HG03175 (cell line): Measurements from ENCODE around the gene ADD1.
"Not testable (repeated sequence)": the region's sequence is repeated elsewhere in the genome, so short reads cannot be mapped to it uniquely, and the experiment has no call there.

ENCODE experiments used
- ATAC-seq: cut with Tn5 transposase; IDR thresholded peaks from one replicate; pipeline ENCODE4 v1.9.1; 2021; ENCODE audit warnings: mild to moderate bottlenecking, moderate library complexity; ENCODE audit not compliant: unreplicated experiment

ADD1 gene

DNA sequence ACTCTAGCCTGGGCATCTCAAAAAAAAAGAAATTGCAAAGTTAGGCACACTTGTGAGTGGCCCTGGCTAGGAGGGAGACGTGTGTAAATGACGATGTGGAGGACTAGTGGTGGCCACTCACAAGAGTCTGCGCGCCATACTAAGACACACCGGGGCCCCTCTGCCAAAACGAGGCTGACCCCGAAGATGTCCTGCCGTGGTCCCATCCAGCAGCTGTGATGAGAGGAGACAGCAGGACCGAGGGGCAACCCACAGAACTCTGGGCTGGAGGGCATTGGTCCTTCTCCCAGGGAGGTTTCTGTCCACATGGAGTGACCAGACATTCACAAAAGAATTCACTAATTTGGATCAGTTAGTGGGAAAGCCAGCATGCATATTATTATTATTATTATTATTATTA is 72.1 kb downstream of the ADD1 start:
- ATAC-seq: no peak

DNA sequence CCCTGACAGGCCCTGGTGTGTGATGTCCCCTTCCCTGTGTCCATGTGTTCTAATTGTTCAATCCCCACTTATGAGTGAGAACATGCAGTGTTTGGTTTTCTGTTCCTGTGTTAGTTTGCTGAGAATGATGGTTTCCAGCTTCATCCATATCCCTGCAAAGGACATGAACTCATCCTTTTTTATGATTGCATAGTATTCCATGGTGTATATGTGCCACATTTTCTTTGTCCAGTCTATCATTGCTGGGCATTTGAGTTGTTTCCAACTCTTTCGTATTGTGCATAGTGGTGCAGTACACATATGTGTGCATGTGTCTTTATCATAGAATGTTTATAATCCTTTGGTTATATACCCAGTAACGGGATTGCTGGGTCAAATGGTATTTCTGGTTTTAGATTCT is 73.1 kb downstream of the ADD1 start:
- not testable (repeated sequence) for ATAC-seq

DNA sequence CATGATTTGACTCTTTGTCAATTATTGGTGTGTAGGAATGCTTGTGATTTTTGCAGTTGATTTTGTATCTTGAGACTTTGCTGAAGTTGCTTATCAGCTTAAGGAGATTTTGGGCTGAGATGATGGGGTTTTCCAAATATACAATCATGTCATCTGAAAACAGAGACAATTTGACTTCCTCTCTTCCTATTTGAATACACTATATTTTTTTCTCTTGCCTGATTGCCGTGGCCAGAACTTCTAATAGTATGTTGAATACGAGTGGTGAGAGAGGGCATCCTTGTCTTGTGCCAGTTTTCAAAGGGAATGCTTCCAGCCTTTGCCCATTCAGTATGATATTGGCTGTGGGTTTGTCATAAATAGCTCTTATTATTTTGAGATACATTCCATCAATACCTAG is 74.7 kb downstream of the ADD1 start:
- ATAC-seq: not testable (repeated sequence)

DNA sequence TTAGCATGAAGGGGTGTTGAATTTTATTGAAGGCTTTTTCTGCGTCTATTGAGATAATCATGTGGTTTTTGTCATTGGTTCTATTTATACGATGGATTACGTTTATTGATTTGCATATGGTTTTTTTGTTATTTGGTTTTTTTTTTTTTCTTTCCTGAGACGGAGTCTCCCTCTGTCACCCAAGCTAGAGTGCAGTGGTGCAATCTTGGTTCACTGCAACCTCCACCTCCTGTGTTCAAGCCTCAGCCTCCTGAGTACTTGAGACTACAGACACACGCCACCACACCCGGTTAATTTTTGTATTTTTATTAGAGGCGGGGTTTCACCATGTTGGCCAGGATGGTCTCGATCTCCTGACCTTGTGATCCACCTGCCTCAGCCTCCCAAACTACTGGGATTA is 75.1 kb downstream of the ADD1 start:
- not testable (repeated sequence) for ATAC-seq

DNA sequence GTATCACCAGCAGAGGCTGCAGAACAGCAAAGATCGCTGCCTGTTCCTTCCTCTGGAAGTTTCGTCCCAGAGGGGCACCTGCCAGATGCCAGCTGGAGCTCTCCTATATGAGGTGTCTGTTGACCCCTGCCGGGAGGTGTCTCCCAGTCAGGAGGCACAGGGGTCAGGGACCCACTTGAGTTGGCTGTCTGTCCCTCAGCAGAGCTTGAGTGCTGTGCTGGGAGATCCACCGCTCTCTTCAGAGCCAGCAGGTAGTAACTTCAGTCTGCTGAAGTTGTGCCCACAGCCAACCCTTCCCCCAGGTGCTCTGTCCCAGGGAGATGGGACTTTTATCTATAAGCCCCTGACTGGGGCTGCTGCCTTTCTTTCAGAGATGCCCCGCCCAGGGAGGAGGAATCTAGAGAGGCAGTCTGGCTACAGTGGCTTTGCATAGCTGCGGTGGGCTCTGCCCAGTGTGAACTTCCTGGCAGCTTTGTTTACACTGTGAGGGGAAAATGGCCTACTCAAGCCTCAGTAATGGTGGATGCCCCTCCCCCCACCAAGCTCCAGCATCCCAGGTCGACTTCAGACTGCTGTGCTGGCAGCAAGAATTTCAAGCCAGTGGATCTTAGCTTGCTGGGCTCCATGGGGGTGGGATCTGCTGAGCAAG is 78.9 kb downstream of the ADD1 start:
- not testable (repeated sequence) for ATAC-seq

DNA sequence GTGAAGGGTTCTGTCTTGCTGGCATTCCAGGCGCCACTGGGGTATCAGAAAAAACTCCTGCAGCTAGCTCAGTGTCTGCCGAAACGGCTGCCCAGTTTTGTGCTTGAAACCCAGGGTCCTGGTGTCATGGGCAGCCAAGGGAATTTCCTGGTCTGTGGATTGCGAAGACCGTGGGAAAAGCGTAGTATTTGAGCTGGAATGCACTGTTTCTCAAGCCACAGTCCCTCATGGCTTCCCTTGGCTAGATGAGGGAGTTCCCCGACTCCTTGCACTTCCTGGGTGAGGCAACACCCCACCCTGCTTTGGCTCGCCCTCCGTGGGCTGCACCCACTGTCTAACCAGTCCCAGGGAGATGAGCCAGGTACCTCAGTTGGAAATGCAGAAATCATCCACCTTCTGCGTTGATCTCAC is 79.5 kb downstream of the ADD1 start:
- ATAC-seq: no peak

DNA sequence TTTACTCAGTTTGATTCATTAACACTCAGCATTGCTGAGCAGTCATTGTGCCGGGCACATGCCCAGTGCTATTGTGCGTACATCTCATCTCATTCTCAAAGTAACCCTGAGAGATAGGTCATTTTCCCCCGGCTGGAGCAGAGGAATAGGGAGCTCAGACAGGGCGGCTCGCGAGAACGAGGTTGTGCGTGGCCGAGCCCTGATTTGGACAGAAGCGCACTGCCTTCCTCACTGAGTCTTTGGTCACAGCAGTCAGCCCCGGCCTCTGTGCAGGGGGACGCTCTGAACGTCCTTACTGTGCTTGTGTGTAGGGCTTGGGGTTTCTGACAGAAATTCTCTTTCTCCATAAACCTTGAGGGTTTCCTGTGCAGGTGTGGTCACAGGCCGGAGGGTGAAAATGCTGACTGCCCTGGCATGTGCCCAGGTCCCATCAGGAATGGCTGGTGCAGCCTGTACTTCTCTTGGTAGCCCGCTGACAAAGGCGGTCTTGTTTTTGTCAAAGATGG is 80.1 kb downstream of the ADD1 start:
- no peak for ATAC-seq

DNA sequence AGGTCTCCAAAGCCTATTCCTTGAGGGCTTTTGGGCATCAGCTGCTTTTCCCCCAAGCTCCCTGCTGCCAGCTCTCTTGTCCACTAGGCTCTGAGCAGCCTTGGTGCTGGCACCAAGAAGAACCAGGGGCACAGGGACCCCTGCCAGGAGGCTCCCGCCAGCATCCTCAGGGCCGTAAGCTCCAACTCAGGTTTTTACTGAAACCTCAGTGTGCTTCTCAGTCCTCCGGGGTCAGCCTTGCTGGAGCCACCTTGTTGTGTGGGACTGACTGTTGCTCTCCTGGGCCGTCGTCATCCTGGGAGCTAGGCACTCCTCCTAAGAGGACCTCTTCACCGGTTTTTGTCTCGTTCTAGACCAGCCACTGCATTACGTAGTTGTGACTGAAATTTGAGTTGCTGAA is 80.6 kb downstream of the ADD1 start:
- no peak for ATAC-seq

DNA sequence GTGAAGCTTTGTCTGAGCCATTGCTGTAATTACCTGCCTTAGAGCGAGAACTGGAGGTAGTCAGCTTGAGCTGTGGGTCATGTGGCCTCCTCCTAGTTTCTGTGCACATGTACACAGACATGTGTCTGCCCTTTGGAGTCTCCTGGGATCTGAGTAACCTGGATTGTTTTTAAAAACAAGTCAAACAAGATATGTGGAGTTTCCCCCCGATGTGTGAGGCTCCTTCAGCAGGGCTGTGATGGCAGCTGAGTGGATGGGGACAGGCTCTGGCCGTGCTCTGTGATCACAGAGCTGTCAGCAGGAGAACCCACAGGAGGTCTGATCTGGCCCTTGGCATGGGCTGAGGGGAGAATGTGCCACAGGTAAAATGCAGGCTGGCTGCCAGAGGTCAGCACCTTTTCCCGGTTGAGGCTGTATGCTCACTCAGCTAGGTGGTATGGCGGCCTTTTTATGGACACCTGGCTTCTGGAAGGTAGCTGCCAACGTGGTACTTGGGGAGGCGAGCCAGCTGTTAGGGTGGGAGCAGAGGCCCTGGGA is 81.2 kb downstream of the ADD1 start:
- no peak for ATAC-seq

DNA sequence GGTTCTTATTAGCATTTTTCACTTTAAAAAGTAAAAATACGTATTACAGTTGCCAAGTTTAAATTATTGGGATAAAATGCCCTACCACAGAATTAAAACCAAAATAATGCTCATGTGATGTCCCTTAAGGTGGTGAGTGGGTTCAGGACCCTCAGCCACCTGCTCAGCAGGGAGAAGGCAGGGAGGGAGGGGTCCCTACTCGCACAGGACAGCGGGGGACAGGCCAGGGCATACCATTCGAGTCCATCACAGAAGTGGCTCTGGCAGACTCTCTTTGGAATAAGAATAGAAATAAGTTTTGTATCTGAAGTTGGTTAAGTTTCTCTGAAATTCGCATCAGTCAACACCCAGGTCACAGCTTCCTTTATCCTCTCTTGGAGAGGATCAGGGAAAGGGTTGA is 81.9 kb downstream of the ADD1 start:
- ATAC-seq: no peak

DNA sequence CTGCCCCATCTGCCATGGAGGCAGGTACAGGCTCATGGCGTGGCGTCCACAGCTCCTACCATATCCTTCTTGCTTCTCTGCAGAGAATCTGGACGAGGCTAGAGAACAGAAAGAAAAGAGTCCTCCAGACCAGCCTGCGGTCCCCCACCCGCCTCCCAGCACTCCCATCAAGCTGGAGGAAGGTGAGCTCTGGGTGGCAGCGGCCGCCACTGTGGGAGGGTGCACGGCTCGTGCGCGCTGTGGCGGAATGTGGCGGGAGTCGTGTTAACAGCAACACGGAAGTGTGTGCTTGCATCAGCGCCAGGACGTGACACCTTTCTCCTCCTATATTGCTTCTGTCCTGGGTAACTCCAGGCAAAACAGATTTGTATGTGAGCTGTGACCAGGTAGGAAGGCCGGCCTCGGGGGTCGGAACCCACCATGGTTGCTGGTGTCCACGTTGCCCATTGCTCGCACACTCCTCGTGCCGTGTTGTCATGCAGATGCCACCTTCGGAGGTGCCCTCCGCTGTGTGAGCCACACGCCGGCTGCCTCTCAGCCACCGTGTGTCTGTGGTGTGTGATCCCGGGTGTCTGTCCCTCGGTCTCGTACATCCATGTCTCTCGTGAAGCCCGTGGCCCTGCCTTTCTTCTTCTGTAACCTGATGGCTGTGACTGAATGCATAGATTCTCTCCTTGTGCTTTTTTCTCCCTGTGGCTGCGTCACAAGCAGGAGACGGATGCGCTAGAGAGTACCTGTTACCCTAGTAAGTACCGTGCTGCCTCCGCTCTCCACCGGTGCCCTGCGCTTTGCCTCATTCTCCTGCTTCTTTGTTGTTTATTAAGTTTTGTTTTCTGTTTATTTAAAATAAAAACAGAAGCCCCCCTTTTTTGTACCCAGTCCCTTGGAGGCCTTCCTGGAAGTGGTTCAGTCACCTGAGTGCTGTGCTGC is 82.6 kb downstream of the ADD1 start:
- ATAC-seq: no peak

DNA sequence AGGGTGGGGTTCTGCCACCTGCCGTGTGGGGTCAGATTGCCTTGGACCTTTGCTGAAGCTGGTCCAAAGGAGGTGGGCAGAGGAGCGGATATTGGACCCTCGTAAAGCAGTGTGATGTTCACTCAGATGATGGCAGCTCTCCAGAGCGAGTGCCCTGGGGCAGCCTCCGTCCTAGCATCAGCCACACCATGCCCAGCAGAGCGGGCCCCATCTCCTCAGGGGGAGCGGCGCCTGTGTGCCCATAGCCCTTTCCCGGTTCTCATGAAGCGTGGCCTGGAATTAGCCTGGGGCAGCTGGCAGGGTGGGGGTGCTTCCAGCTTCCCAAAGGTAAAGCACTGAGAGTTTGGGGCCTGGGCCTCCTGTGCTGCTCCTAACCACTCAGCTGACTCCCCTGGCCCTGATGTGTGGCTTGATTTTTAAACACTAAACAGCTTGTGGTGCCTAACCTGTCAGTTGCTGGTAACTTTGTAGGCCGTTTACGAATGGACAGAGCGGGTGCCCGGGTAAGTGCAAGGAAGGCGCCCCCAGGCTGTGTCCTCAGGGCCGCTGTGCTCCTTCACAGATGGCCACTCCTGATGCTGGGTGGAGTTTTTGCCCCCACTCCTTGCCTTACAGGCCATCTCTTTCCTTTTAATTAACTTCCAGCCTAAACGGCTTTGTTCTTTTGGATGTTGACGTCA is 83.5 kb downstream of the ADD1 start:
- ATAC-seq: no peak

DNA sequence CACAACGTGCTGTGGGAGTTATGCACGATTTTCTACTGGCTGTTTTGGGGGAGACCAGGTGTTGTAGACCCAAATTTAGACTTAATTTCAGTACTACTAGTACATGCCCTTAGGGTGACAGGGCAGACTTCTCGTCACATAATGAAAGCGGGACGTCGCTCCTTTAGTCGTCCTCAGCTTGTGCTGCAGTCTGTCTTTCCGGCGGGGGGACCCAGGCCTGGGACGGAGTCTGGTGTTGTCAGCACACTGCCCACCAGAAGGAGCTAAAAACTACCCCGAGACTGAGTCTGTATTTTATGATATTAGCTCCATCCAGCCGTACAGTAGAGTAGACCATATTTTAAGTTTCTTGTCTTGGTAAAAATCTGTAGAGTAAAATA is 84.0 kb downstream of the ADD1 start:
- no peak for ATAC-seq

DNA sequence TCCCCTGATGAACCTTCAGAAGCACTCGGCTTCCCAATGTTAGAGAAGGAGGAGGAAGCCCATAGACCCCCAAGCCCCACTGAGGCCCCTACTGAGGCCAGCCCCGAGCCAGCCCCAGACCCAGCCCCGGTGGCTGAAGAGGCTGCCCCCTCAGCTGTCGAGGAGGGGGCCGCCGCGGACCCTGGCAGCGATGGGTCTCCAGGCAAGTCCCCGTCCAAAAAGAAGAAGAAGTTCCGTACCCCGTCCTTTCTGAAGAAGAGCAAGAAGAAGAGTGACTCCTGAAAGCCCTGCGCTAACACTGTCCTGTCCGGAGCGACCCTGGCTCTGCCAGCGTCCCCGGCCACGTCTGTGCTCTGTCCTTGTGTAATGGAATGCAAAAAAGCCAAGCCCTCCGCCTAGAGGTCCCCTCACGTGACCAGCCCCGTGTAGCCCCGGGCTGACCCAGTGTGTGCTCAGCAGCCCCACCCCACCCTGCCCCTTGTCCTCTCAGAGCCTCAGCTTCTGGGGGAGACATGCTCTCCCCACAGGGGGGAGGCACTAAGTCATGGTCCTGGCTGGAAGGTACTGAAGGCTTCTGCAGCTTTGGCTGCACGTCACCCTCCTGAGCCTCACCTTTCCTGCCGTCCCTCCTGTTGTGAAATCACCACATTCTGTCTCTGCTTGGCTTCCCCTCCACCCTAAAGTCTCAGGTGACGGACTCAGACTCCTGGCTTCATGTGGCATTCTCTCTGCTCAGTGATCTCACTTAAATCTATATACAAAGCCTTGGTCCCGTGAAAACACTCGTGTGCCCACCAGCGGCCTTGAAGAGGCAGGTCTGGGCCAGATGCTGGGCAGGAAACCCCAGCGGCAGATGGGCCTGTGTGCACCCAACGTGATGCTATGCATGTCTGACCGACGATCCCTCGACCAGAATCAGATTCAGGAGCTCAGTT is 84.9 kb downstream of the ADD1 start:
- no peak for ATAC-seq

DNA sequence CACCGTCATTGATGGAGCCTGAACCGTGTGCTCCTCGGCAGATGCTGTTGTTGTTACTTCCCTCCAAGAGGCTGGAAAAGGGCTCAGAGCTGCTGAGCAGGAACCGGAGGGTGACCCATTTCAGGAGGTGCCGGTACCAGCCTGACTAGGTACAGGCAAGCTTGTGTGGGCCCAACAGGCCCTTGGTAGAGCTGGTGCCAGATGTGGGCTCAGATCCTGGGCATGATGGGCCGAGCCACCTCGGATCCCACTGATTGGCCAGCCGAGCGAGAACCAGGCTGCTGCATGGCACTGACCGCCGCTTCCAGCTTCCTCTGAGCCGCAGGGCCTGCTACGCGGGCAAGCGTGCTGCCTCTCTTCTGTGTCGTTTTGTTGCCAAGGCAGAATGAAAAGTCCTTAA is 85.8 kb downstream of the ADD1 start:
- no peak for ATAC-seq

DNA sequence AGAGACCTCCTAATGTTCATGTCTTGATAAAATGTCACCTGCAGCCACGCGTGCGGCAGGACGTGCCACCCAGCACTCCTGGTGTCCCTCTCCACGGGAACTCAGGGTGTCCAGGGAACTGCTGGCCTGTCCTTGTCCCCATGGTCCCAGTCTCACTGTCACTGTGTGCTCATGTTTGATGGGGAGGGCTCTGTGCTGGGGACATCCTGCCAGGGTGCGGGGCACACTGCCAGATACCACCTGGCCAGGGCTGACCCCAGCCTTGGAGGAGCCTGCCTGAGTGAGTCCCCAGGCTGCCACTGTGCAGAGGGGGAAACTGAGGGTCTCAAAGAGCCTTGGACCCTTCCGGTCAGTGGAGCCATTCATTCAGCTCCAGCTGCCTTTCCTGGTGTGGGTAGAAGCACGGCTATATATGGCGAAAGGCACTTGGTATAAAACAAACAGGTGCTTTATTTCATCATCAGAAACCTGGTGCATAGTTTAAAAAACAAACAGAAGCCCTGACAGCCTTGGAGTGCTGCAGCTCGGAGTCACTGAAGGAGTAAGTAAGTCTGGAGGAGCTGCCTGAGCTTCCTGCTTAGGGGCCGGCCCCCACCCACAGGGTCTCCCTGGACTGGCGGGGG is 86.6 kb downstream of the ADD1 start:
- ATAC-seq: no peak

DNA sequence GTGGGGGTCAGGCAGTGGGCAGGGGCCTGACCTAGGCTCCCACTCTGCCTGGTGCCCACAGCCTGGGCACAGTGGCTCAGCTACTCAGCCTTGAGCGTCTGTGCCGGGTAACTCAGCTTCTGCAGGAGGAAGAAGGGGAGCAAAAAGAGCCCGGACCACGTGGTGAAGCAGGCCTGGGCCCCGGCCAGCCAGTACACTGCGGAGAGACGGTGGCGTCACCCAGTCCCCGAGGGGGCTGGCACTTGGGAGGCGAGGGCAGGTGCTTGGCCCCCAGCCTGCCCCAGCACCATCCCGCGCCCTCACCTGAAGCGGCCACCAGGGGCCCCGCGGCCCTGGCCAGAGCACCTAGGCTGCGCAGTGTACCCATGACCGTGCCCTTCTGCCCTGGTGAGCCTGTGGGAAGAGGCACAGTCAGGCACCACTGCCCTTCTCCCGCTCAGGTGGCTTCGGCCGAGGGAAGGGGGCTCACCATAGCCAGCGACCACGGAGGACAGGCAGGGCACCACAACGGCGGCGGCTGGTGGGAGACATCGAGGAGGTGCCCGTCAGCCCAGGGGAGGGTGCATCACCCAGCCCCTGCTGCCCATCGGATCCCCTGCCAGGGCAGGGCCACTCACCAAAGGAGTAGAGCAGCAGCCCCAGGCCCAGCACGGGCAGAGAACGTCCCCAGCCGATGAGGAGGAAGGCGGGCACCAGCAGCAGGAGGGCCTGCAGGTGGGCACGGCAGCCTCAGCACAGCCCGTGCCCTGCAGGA is 87.3 kb downstream of the ADD1 start:
- ATAC-seq: no peak

DNA sequence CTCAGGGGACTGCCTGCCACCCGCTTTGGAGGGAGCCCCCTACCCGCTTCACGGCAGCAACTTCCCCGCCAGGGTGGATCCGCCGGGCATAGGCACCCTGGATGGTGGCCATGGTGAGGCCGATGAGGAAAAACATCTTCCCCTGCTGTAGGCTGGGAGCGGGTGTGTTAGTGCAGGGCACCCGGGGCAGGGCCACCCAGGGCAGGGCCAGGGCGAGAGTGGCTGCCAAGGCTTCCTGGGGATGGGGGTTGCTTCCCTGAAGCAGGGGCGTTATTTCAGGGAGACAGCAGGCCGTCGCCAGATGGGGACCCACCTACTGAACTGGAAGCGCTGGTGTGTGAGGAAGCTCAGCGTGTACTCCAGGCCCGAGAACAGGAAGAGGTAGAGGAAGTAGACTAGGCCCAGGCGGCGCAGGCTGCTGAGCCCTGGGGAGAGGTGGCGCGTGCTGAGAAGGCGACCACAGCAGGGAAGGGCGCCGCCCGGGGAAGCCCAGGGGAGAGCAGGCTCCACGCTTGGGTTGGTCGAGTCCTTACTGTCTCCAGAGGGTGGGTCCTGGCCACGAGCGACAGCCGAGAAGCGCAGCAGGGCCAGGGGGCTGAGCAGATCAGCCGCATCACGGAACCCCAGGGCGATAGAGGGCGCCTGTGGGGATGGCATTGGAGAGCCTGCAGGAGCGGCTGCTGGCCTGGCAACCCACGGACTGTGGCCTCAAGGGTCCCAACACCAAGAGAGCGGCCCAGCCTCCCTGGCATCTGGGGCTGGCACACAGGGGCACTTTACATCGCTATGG is 88.1 kb downstream of the ADD1 start:
- peak; percentile 40 for ATAC-seq
